Liver (tissue), 9 donors: ENCODE results near the gene FXYD4. TPM values are rescaled to one million over a fixed set of nuclear protein-coding genes. Genes with fewer than 3 reads are reported as not detected.
A peak's percentile ranks its signal among the peaks of the same experiment; 100 is the strongest.

Experiments used
- DNase-seq: peaks from one replicate; pipeline ENCODE4 v3.0.0-alpha.2; 2017; ENCODE audit warnings: low spot score
- H3K27ac ChIP-seq, 2 donors: one replicate each; pipeline ENCODE4 v1.7.0; 2013; ENCODE audit warnings: inconsistent platforms in 2 of 2, low read length in 2 of 2, control low read depth in 1 of 2, low read depth in 1 of 2, mild to moderate bottlenecking in 1 of 2
- H3K27me3 ChIP-seq, 4 donors: one replicate each; pipeline versions ENCODE4 v1.6.1 to v1.7.0; 2013; ENCODE audit warnings: low read length in 3 of 4, inconsistent platforms in 1 of 4, mild to moderate bottlenecking in 1 of 4, moderate library complexity in 1 of 4; ENCODE audit not compliant: control insufficient read depth in 4 of 4, insufficient read depth in 4 of 4
- H3K36me3 ChIP-seq, 4 donors: one replicate each; pipeline versions ENCODE4 v1.6.1 to v1.7.0; 2013; ENCODE audit warnings: low read length in 3 of 4, mild to moderate bottlenecking in 3 of 4, low read depth in 1 of 4, moderate library complexity in 1 of 4; ENCODE audit not compliant: control insufficient read depth in 4 of 4, insufficient read depth in 3 of 4
- H3K4me1 ChIP-seq, 4 donors: one replicate each; pipeline versions ENCODE4 v1.6.1 to v1.7.0; 2013; ENCODE audit warnings: low read length in 3 of 4, mild to moderate bottlenecking in 3 of 4, moderate library complexity in 1 of 4; ENCODE audit not compliant: control insufficient read depth in 4 of 4, insufficient read depth in 4 of 4
- H3K4me3 ChIP-seq, 3 donors: one replicate each; pipeline versions ENCODE4 v1.6.1 to v1.7.0; 2013; ENCODE audit warnings: low read length in 3 of 3, control low read depth in 1 of 3, low read depth in 1 of 3, mild to moderate bottlenecking in 1 of 3
- H3K9ac ChIP-seq, 2 donors: one replicate each; pipeline ENCODE4 v1.7.0; 2013; ENCODE audit warnings: low read length in 2 of 2, mild to moderate bottlenecking in 2 of 2, moderate library complexity in 2 of 2, control low read depth in 1 of 2, low read depth in 1 of 2
- H3K9me3 ChIP-seq, 4 donors: one replicate each; pipeline versions ENCODE4 v1.6.1 to v1.7.0; 2013; ENCODE audit warnings: low read length in 3 of 4; ENCODE audit not compliant: control insufficient read depth in 4 of 4
- ATF3 ChIP-seq: IDR thresholded peaks from 2 replicates; pipeline ENCODE4 v1.6.1; 2016; ENCODE audit warnings: antibody characterized with exemption
- EGR1 ChIP-seq, 2 donors: IDR thresholded peaks; 2 replicates each; pipeline ENCODE4 v1.6.1; 2016 to 2018; ENCODE audit warnings: antibody characterized with exemption in 2 of 2, low read depth in 2 of 2
- FOXA1 ChIP-seq: IDR thresholded peaks from 2 replicates; pipeline ENCODE4 v1.6.1; 2016; ENCODE audit warnings: antibody characterized with exemption
- FOXA2 ChIP-seq: IDR thresholded peaks from 2 replicates; pipeline ENCODE4 v1.6.1; 2016; ENCODE audit warnings: antibody characterized with exemption
- HNF4A ChIP-seq, 2 donors: conservative IDR thresholded peaks; 2 replicates each; pipeline ENCODE4 v1.6.1; 2016; ENCODE audit warnings: antibody characterized with exemption in 2 of 2, mild to moderate bottlenecking in 2 of 2
- HNF4G ChIP-seq: IDR thresholded peaks from 2 replicates; pipeline ENCODE4 v1.6.1; 2016; ENCODE audit warnings: antibody characterized with exemption
- JUND ChIP-seq, 2 donors: IDR thresholded peaks; 2 replicates each; pipeline ENCODE4 v1.6.1; 2016; ENCODE audit warnings: antibody characterized with exemption in 2 of 2
- MAX ChIP-seq: IDR thresholded peaks from 2 replicates; pipeline ENCODE4 v1.6.1; 2016; ENCODE audit warnings: antibody characterized with exemption
- RAD21 ChIP-seq, 2 donors: IDR thresholded peaks; 2 replicates each; pipeline ENCODE4 v1.6.1; 2016; ENCODE audit warnings: antibody characterized with exemption in 2 of 2, mild to moderate bottlenecking in 2 of 2
- REST ChIP-seq: IDR thresholded peaks from 2 replicates; pipeline ENCODE4 v1.6.1; 2016; ENCODE audit warnings: antibody characterized with exemption, mild to moderate bottlenecking
- RXRA ChIP-seq, 2 donors: IDR thresholded peaks; 2 replicates each; pipeline ENCODE4 v1.6.1; 2017 to 2018; ENCODE audit warnings: antibody characterized with exemption in 2 of 2, mild to moderate bottlenecking in 1 of 2
- SP1 ChIP-seq: IDR thresholded peaks from 2 replicates; pipeline ENCODE4 v1.6.1; 2018; ENCODE audit warnings: antibody characterized with exemption, mild to moderate bottlenecking
- TAF1 ChIP-seq: conservative IDR thresholded peaks from 2 replicates; pipeline ENCODE4 v1.6.1; 2016; ENCODE audit warnings: antibody characterized with exemption, mild to moderate bottlenecking
- YY1 ChIP-seq: IDR thresholded peaks from 2 replicates; pipeline ENCODE4 v1.6.1; 2016; ENCODE audit warnings: antibody characterized with exemption, mild to moderate bottlenecking
- ZBTB33 ChIP-seq: IDR thresholded peaks from 2 replicates; pipeline ENCODE4 v1.6.1; 2016; ENCODE audit warnings: antibody characterized with exemption
- WGBS: extraction: QIAGEN DNeasy Blood & Tissue Kit; methylation state at CpG from one replicate; pipeline ENCODE4 v1.1.7; 2013; 5-methylcytosine and 5-hydroxymethylcytosine counted together
- polyA plus RNA-seq, 2 donors: library from polyadenylated mRNA; stranded (reverse) in 1 of 2; unstranded in 1 of 2; fragments of 200-250 nt in 1 of 2; fragments of >200 nt in 1 of 2; fragmentation: Nextera tagmentation in 1 of 2; extraction: Ambion mirVana in 1 of 2; gene quantifications; one replicate each; pipeline versions ENCODE4 v1.2.1 to v1.2.3, GENCODE V29; 2013 to 2015
- total RNA-seq, 2 donors: library from RNA; depleted of rRNA; stranded (reverse); fragments of >200 nt; gene quantifications; one replicate each; pipeline ENCODE4 v1.2.3, GENCODE V29; 2014
- TF ChIP-seq, protein P1 (sequence below): fragments of 150-350 bp; IDR thresholded peaks from 2 replicates; pipeline ENCODE4 v1.5.1; 2017; ENCODE audit warnings: improper control_type of control experiment, low read depth, low read length; ENCODE audit not compliant: missing input control
- donor health status: healthy.
- donor health status: healthy.
- donor health status: healthy.
- donor health status: healthy.
- donor health status: healthy.

The FXYD4 gene
- total and polyA plus RNA-seq, 4 donors, result not detected

- no peaks in the 10 kb centered on the region for H3K27me3 ChIP-seq
- H3K4me3 ChIP-seq, result peak overlapping the region; percentile 75 to 92 (median 90)
- DNase-seq, result peak; percentile 47
- peaks cover 0 to 21% (median 11%) of the 10 kb centered on the region in 4 donors for H3K4me1 ChIP-seq
- TF ChIP-seq RXRA (IDR thresholded peaks at IDR 0.05) (no peak), RAD21 (IDR thresholded peaks at IDR 0.05) (no peak), ZBTB33 (peak; percentile 66), HNF4A (conservative IDR thresholded peaks at IDR 0.05) (no peak), JUND (IDR thresholded peaks at IDR 0.05) (no peak), TAF1 (peak; percentile 8), YY1 (peak; percentile 16)
- H3K27ac ChIP-seq, result peak overlapping the region; percentile 99
- H3K9ac ChIP-seq, result peak overlapping the region; percentile 92 to 95
- no peaks in the 10 kb centered on the region for H3K9me3 ChIP-seq
- 9% methylated on average over 46 of the region's 46 CpGs for WGBS
- H3K36me3 ChIP-seq, result no peaks in the 10 kb centered on the region
Measured at GRCh38 chr10:43409385-43410109, 38.1 kb downstream of the FXYD4 start.

GRCh38 chr10:43410345-43410744 is 38.9 kb downstream of the FXYD4 start:
- 95% methylated on average over 14 of the region's 14 CpGs for WGBS
- Histone ChIP-seq H3K27me3 (no peaks in the 10 kb centered on the region), H3K4me3 (peak overlapping the region in 1 of 3 donors; percentile 92), H3K27ac (peak overlapping the region in 1 of 2 donors; percentile 99), H3K9me3 (no peaks in the 10 kb centered on the region), H3K4me1 (peaks cover 0 to 17% (median 7%) of the 10 kb centered on the region in 4 donors), H3K36me3 (no peaks in the 10 kb centered on the region), H3K9ac (peak overlapping the region in 1 of 2 donors; percentile 49)
- DNase-seq, result no peak
- no peak for TF ChIP-seq HNF4G
- TF ChIP-seq JUND (IDR thresholded peaks at IDR 0.05), result no peak
- TF ChIP-seq FOXA1, result no peak
- no peak for TF ChIP-seq HNF4A (conservative IDR thresholded peaks at IDR 0.05)
- TF ChIP-seq RXRA (IDR thresholded peaks at IDR 0.05), result no peak
- no peak for TF ChIP-seq SP1
- TF ChIP-seq ATF3, result no peak

- Histone ChIP-seq H3K27ac (no peak overlapping the region), H3K36me3 (no peaks in the 10 kb centered on the region), H3K4me1 (peaks cover 0 to 6% (median 0%) of the 10 kb centered on the region in 4 donors), H3K27me3 (no peaks in the 10 kb centered on the region), H3K9ac (no peak overlapping the region), H3K4me3 (no peak overlapping the region), H3K9me3 (no peaks in the 10 kb centered on the region)
- WGBS, result 89% methylated on average over 2 of the region's 2 CpGs
- DNase-seq, result no peak
- TF ChIP-seq FOXA1 (no peak), MAX (no peak), FOXA2 (no peak), YY1 (no peak), TAF1 (no peak), EGR1 (IDR thresholded peaks at IDR 0.05; ENCODE audit: low read depth in 2 of 2) (no peak), HNF4G (no peak), RAD21 (IDR thresholded peaks at IDR 0.05) (no peak), ATF3 (no peak), REST (no peak), SP1 (no peak), ZBTB33 (no peak), JUND (IDR thresholded peaks at IDR 0.05) (no peak)
- TF ChIP-seq, protein P1, sequence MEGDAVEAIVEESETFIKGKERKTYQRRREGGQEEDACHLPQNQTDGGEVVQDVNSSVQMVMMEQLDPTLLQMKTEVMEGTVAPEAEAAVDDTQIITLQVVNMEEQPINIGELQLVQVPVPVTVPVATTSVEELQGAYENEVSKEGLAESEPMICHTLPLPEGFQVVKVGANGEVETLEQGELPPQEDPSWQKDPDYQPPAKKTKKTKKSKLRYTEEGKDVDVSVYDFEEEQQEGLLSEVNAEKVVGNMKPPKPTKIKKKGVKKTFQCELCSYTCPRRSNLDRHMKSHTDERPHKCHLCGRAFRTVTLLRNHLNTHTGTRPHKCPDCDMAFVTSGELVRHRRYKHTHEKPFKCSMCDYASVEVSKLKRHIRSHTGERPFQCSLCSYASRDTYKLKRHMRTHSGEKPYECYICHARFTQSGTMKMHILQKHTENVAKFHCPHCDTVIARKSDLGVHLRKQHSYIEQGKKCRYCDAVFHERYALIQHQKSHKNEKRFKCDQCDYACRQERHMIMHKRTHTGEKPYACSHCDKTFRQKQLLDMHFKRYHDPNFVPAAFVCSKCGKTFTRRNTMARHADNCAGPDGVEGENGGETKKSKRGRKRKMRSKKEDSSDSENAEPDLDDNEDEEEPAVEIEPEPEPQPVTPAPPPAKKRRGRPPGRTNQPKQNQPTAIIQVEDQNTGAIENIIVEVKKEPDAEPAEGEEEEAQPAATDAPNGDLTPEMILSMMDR, result no peak
Measured at GRCh38 chr10:43411536-43411935, 40.1 kb downstream of the FXYD4 start.
